Measurements from ENCODE around the gene PPP1R26. TPM values are rescaled to one million over a fixed set of nuclear protein-coding genes. Genes with fewer than 3 reads are reported as not detected.
"Not testable (repeated sequence)": the region's sequence is repeated elsewhere in the genome, so short reads cannot be mapped to it uniquely, and the experiment has no call there.

Gene PPP1R26
- total RNA-seq, 1 experiment from 2014 or later, result 39.3 TPM

DNA sequence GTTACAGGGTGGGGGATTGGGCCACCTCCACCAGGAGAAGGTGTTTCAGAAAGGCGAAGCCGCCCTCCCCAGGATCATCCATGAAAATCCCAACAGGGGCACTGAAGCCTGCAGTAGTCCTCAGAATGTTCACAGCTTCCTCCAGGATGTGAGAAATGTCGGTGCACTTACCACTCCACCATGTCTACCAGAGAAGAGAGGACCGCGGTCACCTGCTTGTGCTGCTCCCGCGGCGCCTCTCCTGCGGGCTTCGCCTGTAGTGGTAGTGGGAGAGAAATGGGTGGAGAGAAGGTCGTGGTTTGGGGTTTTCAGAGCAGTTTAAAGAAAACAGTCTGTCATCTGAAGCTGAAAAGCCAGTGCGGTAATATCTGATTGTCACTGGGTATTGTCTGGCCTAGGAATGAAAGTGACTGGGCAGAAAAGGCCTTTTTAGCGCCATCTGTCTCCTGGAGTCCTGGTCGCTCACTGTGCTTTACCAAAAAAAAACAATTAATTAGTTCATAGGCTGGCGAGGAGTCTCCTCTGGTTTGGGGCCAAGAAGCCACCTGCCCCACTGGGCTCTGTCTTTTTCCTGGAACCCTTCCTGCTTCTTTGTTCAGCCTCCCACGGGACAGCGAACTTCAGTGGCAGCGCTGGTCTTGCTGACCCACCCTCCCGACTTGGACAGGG is 23.0 kb upstream of the PPP1R26 start:
- no peak for DNase-seq (ENCODE audit: extremely low read depth, low read depth)

DNA sequence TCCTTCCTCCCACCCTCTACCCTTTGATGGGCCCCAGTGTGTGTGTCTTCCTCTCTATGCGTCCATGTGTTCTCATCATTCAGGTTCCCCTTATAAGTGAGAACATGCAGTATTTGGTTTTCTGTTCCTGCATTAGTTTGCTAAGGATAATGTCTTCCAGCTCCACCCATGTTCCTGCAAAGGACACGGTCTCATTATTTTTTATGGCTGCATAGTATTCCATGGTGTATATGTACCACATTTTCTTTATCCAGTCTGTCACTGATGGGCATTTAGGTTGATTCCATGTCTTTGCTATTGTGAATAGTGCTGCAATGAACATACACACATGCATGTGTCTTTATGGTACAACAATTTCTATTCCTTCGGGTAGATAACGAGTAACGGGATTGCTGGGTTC is 21.1 kb upstream of the PPP1R26 start:
- not testable (repeated sequence) for DNase-seq (ENCODE audit: extremely low read depth, low read depth)

DNA sequence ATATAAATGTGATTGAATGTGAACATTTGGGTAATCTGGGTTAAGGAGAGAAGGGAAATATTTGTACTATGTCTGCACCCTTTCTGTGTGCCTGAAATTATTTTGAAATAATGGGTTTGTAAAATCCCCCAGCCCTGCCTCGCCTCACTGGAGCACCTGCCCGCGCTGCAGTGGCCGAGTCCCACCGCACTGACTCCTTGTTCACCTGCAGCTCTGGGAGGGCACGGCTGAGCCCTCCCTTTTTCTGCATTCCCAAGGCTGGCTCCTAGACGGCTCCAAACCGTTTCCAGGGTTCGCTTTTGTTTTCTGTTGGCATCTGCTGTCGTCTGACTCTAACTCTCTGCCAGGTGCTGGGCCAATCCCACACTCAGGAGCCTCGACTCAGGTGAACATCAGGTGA is 17.6 kb upstream of the PPP1R26 start:
- no peak for DNase-seq (ENCODE audit: extremely low read depth, low read depth)

DNA sequence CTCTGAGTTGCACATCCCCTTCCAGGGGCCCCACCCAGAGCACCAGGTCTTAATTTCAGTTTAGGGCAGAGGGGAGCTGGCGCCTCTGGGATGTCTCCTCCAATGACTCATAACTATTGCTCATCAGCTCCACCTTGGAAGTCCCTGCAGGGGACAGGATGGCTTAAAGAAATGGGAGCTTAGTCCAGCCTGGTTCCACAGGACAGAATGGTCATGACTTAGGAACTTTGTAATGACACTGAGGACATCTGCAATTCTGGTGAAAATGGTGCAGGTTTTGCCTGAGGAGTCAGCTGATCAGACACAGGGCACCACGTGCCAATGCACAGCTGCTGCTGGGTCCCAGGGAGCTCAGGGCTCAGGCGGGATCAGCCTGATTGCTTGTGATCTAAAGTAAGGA is 16.4 kb upstream of the PPP1R26 start:
- peak; percentile 19 for DNase-seq (ENCODE audit: extremely low read depth, low read depth)

DNA sequence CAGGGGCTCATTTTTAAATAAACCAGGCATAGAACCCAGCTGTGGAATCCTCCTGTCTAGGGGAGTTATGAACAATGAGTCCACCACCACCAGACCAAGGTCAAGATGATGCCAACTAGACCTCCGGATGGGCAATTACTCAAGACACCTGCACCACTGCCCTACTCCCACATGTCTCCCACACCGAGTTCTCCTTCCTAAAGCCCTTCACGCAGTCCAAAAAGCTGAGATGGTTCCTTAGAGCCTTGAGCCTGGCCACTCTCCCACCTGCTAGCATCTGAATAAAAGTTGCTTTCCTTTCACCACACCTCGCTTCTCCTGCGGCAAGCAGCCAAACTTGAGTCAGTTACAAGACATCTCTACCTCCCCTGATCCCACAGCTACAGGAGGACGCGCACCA is 15.4 kb upstream of the PPP1R26 start:
- DNase-seq (ENCODE audit: extremely low read depth, low read depth), result no peak

DNA sequence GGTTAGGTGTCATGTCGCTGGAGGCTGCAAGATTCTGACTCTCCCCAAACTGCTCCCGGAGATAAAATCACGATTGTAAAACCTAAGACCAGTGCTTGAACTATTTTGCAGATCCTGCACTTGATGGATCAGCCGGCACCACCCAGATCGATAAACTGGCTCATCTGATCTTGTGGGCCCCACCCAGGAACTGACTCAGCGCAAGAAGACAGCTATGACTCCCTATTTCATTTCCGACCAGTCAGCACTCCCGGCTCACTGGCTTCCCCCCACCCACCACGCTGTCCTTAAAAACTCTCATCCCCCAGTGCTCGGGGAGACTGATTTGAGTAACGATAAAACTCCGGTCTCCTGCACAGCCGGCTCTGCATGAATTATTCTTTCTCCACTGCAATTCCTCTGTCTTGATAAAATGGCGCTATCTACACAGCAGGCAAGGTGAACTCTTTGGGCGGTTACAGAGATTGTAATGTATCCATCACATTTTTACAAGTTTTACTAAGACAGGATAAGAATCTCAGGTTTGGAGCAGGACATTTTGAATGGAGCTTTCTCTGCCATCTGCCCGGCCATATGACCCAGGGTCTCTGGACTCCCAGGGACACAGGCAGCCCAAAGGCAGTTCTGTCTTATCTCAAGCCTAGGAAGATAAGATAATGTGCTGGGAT is 10.6 kb upstream of the PPP1R26 start:
- DNase-seq (ENCODE audit: extremely low read depth, low read depth), result peak; percentile 66

DNA sequence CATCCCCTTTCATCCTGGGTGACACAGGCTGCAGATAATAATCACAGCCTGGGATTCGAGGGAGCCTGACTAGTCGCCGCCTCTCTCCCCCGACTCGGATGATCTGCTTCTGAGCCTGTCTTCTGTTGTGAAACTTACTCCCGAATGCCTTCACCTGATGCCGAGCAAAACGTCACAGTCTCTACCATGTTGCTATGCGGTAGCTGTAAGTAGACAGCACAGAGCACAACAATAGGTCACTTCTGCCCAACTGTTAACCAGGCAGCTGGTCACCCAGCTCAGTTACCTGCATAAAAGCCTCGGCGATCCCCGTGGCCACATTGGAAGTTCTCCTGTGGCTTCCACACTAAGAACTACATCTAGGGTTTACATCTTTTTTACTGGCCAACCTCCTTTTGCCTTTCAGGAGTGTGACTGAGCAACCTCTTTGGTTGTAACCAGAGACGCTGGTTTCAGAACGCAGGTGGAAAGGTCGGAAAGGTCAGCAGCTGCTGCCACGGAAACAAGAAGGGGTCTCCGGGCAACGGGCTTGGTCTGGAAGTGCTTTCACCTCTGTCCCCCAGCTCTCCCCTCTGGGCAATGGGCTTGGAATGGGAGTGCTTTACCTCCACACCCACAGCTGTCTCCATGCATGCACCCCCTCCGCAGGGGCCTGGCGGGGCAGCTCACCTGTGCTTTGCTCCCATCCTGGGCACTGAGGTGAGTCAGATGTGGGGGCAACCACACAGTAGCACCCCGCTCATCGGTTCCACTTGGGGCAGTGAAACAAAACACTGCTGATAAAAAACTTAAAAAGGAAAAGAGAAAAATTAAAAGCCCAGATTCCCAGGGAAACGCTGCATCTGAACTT is 7.6 kb upstream of the PPP1R26 start:
- no peak for DNase-seq (ENCODE audit: extremely low read depth, low read depth)

DNA sequence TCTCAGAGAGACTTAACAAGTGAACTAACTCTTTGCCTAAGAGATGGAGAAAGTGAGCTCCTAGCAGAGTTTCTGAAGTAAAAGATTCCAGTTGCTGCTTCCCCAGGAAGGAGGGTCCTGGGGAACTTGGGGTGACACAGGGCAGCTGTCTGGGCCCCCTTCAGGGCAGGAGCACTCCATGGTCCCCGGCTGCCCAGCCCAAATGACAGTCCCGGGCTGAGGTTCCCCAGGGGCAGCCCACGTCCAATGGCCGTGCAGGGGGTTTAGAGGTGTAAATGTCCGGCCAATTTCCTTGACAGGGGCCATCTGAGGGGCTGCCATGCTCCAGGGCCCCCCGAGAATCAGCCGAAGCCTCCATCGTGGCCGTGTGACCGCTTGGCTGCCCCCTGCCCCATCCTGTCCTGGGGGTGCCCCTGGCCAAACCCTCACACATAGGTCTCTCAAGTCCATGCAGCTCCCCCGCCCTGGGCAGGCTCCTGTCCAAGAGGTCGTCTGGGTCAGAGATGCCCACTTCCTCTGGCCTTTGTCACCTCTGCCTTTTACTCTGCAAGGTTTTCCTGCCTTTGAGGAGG is 5.5 kb upstream of the PPP1R26 start:
- DNase-seq (ENCODE audit: extremely low read depth, low read depth), result no peak

DNA sequence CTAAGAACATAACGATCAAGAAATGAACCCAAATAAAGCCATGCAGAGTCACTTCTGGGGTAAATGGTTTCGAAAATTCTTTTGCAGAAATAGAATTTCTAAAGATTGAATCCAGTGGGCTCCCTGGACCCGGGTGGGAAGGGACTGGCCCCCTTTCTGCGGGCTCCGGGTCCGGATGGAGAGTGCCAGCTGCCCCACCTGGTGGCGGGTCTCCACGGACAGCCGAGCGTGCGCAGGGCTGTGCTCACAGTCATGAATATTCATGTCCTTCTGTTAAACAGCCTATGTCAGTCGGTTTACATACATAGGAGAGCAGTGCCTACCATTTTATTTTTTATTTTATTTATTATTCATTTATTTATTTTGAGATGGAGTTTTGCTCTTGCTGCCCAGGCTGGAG is 4.7 kb upstream of the PPP1R26 start:
- DNase-seq (ENCODE audit: extremely low read depth, low read depth), result peak; percentile 30

DNA sequence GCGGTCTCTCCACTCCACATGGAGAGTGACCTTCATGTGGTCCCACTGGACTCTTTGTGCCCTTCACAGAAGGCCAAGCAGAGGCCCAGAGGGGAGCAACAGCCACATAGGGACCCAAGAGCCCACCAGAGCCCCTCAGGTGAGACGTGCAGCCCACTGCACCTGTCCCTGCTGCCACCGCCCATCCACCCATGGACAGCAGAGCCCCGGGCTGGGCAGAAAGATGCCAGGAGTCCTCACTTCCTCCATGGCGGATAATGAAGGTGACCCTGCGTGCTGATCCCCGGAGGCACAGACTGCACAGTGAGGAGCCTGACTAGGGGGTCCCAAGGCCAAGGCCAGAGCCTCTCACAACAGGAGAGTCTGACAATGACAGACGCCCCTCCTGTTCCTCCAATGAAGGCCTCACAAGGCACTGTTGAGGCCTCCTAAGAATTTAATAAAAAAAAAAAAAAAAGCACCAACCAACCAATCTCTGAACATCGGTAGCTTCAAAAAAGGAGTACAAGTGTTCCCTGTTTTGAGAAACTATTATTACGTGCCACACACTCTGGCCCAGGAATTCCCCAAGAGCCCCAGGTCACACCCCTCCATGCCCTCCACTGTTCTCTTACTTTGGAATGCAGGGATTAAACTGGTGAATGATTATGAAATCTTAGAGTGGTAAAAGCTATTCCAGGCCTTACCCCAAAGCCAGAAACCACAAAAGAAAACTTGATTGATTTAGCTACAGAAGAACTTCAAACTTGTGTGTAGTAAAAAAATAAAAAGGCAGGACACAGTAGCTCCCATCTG is 2.8 kb upstream of the PPP1R26 start:
- no peak for DNase-seq (ENCODE audit: extremely low read depth, low read depth)

DNA sequence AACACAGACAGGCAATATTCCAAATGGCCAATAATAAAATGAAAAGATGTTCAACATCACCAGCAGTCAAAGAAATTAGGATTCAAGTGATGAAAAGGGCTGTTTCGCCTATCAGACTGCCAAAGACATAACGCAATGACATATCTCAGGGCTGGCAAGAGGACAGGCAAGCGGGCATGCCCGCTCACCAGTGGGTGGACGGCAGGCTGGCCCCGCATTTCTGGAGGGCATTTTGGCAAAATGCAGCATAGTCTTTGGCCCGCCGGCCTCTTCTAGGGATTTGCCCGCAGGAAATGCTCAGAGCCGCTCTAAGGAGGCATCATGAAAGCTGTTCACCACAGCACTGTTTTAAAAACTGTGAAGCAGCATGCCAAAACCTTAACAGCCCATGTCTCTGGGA is 1.4 kb upstream of the PPP1R26 start:
- DNase-seq (ENCODE audit: extremely low read depth, low read depth), result no peak

DNA sequence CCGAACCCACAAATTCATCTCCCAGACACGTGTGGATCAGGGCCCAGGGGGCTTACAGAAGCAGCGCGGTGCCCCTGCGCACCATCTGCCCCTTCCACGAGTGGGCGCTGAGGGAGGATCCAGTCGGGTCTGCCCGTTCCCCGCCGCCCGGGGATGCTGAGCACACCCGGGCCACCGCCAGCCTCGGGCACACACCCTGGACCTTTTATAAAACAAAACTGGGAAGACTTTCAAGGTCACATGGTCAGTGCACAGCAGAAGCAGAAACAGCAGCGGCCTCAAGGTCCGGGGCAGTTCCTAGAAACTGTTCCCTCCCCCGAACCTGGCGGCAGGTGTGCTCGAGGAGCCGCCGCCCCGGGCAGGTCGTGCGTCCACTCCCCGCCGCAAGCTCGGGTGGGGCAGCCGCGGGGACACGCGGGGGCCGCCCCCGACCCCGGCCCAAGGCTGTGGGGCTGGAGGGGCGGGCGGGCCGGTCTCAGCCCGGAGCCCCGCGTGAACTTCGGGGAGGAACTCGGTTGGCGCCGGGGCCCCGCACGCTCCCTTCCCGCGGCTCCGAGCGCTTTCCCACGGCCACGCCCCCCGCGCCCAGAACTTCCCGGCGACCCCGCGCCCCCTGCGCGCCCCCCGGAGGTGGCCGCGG is 633 bp upstream of the PPP1R26 start:
- DNase-seq (ENCODE audit: extremely low read depth, low read depth), result no peak

DNA sequence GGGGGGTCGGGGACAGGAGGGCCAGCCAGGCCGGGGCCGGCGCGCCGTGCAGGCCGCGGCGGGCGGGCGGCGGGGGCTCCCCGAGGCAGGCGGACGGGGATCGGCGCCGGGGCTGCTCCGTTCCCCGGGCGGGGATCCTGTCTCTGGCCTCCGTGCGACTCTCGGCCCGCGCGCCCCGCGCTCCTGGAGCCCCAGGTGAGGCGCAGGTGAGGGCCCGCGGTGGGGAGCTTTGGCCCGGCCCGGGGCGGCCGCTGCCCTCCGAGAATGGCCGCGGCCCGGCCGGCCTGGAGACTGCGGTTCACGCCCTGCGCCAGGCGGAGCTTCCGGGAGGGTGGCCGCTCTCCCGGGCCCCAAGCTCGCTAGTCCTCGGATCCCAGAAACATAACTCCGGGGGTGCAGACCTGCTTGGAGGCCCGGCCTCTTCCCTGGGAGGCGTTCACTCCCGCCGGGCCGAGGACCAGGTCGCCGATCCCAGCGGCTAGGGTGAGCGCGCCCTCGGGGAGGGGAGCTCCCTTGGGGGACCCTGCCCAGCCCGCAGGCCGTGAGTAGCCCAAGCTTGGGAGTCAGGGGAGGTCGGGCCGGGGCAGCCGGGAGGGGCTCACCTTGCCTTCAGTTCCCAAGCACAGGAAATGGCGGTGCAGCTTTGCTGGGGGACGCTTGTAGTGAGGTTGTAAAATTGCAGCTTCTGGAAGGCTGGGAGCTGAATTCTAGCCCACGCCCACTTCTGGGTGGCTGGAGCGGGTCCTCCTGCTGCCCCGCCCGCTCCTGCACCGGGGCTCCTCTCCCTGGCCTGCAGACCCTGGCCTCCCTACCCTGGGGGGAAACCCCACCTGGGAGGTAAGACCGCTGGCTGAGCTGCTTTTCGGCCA is 723 bp downstream of the PPP1R26 start:
- DNase-seq (ENCODE audit: extremely low read depth, low read depth), result no peak

DNA sequence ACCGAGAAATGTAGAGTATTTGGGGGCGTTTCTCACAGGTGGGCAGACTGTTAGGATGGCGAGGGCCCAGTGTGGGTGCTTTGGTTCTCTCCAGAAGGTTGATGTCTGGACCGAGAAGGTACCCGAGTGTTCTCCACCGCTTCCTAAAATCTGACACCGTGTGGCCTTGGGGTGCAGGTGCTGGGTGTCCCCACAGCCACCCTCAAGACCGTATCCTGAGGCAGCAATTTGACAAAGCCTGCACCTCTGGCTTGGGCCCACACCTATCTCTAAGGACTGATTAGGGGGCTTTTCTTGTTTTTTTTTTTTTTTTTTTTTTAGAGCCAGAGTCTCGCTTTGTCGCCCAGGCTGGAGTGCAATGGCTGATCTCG is 1.3 kb downstream of the PPP1R26 start:
- DNase-seq (ENCODE audit: extremely low read depth, low read depth), result no peak

DNA sequence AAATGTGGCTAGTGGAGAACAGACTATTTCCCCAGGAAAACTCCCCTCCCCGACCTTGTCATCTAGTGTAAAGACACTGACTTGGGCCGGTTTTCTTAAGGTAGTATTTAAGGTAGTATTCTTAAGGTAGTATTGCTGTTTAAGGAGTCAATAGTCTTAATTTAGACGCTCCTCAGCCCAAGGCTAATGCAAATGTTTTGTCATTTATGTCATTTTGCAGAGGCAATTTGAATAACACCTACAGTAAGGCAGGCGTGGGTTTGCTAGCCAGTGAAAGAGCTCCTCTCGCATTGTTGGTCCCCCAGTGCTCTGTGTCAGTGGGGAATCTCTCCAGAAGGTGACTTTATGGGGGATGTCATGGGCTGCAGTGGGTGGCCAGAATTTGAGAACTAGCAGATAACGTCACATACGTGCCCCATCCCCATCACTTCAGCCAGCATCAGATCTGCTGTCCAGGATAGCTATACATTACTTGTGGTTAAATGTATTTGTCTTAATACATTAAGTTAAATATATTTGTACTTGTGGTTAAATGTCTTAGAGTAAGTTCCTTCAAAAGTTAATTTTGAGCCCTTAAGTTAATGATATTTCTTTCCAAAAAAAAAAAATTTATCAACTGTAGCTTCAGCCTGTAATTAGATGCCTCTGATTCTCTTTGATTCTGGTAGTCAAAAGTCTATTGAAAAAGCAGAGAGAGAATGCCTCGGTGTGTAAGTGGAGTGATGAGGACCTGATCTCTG is 2.6 kb downstream of the PPP1R26 start:
- DNase-seq (ENCODE audit: extremely low read depth, low read depth), result no peak

DNA sequence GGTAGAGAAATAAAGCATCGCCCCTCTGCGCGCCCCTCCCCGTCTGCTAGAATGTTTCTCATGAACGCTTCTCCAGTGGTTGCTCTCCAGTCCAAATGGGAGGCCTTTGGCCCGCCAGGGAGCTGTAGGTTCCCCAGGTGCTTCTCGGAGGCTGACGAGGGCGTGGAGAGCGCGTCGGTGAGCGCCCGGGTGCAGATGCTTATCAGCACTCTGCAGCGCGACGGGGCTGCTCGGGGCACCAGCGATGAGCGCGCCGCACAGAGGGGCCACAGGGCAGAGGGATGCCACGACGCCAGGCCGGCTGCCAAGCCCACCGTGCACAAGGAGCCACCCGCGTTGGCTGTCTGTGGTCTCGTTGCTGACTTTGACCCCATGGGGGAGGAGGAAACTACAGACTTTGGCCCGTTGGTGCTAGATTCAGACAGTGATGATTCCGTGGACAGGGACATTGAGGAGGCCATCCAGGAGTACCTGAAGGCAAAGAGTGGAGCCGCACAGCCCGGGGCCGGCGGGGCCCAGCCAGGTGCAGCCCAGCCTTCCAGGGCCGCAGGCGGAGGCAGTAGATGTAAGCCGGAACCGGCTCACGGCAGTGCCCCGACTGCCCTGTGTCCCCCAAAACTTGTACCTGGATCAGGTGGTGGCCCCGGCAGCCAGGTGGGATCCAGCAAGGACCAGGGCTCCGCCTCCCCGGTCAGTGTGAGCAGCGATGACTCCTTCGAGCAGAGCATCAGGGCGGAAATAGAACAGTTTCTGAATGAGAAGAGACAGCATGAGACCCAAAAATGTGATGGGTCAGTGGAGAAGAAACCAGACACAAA is 5.1 kb downstream of the PPP1R26 start:
- no peak for DNase-seq (ENCODE audit: extremely low read depth, low read depth)

DNA sequence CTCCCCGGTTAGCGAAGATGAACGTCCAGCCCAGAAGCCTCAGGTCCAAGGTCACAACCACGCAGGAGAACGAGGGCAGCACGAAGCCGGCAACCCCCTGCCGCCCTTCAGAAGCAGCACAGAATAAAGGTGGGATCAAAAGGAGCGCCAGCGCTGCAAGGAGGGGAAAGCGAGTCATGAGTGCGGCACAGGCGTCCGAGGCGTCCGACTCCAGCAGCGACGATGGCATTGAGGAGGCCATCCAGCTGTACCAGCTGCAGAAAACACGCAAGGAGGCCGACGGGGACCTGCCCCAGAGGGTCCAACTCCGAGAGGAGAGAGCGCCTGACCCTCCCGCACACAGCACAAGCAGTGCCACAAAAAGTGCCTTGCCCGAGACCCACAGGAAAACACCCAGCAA is 5.8 kb downstream of the PPP1R26 start:
- DNase-seq (ENCODE audit: extremely low read depth, low read depth), result no peak

DNA sequence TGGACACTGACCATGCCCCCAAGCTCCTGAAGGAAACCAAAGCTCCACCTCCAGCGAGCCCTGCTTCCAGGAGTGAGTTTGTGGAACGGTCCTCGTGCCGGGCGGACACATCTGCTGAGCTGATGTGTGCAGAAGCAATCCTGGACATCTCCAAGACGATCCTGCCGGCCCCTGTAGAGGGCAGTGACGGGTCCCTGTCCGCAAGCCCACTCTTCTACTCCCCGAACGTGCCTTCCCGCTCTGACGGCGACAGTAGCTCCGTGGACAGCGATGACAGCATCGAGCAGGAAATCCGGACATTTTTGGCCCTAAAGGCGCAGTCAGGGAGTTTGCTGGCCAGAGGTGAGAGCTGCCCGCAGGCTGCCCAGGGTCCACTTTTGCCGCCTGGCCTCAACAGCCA is 6.2 kb downstream of the PPP1R26 start:
- no peak for DNase-seq (ENCODE audit: extremely low read depth, low read depth)

Data from NCI-H460 (cell line).